Peyer's patch (tissue), 4 donors: Measurements from ENCODE around the gene CNTN5.

Experiments
- CTCF ChIP-seq, 6 experiments: fragments of 450-650 bp in 4 of 6; fragments of 200-600 bp in 2 of 6; sonication (generic) in 1 of 6; IDR thresholded peaks; one replicate each; pipeline ENCODE4 v1.5.1; 2017 to 2019; ENCODE audit warnings: antibody characterized with exemption in 6 of 6, mild to moderate bottlenecking in 3 of 6, moderate library complexity in 1 of 6
- POLR2A ChIP-seq, 2 donors: fragments of 450-650 bp; IDR thresholded peaks; one replicate each; pipeline ENCODE4 v1.5.1; 2017; ENCODE audit warnings: antibody characterized with exemption in 2 of 2, mild to moderate bottlenecking in 2 of 2, moderate library complexity in 2 of 2

GRCh38 chr11:100383357-100383865 lies 1362.7 kb downstream of the CNTN5 start:
- TF ChIP-seq CTCF (IDR thresholded peaks at IDR 0.05) (no peak), POLR2A (IDR thresholded peaks at IDR 0.05) (no peak)
